HUES64 (cell line): ENCODE results near the gene TTC8.

Experiments
- H3K27ac ChIP-seq: 2 replicates; pipeline ENCODE4 v1.7.0; 2013; ENCODE audit warnings: low read depth, low read length, inconsistent platforms
- H3K27me3 ChIP-seq: 2 replicates; pipeline ENCODE4 v1.6.1; 2013; ENCODE audit warnings: mild to moderate bottlenecking, low read length; ENCODE audit not compliant: insufficient read depth
- H3K36me3 ChIP-seq: 2 replicates; pipeline ENCODE4 v1.6.1; 2013; ENCODE audit warnings: mild to moderate bottlenecking, low read length; ENCODE audit not compliant: insufficient read depth
- H3K4me1 ChIP-seq: 2 replicates; pipeline ENCODE4 v1.6.1; 2013; ENCODE audit warnings: mild to moderate bottlenecking, low read length, moderate library complexity; ENCODE audit not compliant: insufficient read depth
- H3K4me3 ChIP-seq: 2 replicates; pipeline ENCODE4 v1.5.1; 2013; ENCODE audit warnings: mild to moderate bottlenecking, low read length, moderate library complexity
- H3K9ac ChIP-seq: 2 replicates; pipeline ENCODE4 v1.6.1; 2013; ENCODE audit warnings: mild to moderate bottlenecking, low read depth, low read length
- H3K9me3 ChIP-seq: 2 replicates; pipeline ENCODE4 v1.6.1; 2013; ENCODE audit warnings: low read depth, low read length; ENCODE audit not compliant: insufficient read depth
- WGBS: fragments of 150-250, 120-280 bp; methylation state at CpG from one replicate; pipeline ENCODE4 v1.1.7; 2013; ENCODE audit warnings: missing lambda C conversion rate; 5-methylcytosine and 5-hydroxymethylcytosine counted together

Gene TTC8

DNA sequence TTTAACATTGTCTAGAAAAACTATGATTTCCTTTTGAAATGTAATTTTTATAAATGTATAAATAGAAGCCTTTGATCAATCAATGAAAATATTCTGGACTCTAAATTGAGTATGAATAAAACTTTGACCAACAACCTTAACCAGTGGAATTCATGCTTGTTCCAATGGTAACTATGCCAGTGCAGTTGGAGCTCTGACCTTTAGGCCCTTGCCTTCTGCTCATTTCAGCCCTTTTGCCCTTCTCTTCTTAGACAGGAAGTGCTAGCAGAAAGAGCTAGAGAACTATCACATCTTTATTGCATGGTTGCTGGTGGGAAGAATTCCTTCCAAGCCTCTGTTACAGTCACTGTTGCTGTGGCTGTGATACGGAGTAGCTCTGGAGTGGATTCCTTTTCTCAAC lies 39.7 kb downstream of the TTC8 start:
- Histone ChIP-seq H3K27me3 (no peaks in the 10 kb centered on the region), H3K9me3 (peaks cover under 1% of the 10 kb centered on the region; the same call in 1 of the 2 replicates), H3K4me3 (no peak overlapping the region), H3K9ac (no peak overlapping the region), H3K36me3 (peaks cover 15% of the 10 kb centered on the region), H3K27ac (no peak overlapping the region), H3K4me1 (no peaks in the 10 kb centered on the region)
- 100% methylated on average over 1 of the region's 1 CpG for WGBS

DNA sequence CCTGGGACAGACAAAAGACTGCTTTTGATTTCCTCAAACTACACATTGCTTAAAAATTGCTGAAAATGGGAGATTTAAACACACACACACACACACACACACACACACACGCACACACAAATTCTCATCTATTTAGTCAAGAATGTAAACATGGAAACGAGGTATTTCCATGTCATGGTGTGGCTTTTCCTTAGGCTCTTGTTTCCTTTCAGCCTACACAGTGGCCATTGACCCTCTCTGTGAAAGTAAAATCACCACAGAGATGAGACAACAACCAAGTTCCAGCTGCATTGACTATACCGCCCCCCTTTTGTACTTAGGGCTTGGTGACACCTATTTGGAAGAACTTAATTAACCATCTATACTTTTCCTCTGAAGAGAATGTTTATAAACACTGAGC lies 41.9 kb downstream of the TTC8 start:
- 86% methylated on average over 3 of the region's 3 CpGs for WGBS

DNA sequence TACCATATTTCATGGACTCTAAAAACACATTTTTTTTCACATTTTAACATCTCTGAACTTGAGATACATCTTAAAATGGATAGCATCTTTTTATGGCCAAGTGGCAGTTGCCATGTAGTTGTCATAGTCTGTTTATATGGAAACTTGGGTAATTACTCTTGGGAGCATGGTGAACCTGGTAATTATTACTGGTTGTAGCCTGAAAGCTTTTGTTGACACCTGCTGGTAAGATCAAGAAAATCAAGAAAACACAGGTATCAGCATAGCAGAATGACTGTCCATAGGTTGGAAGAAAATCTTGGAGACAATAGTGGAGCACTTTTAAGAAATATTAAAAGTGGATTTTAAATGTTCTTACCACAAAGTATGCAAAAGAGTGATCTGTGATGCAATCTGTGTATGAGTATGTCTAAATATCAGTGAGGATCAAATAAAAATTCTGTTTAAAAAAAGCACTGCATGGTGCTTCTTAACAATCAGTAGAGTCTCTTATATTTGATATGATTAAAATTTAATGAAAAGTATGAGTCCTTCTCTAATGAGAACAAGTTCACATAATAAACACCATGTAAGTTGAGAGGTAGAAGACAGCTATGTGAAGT lies 44.2 kb downstream of the TTC8 start:
- Histone ChIP-seq H3K27me3 (no peaks in the 10 kb centered on the region), H3K36me3 (peaks cover 17% of the 10 kb centered on the region), H3K9ac (no peak overlapping the region), H3K4me1 (no peaks in the 10 kb centered on the region), H3K9me3 (no peaks in the 10 kb centered on the region), H3K4me3 (no peak overlapping the region), H3K27ac (no peak overlapping the region)

More for the DNA sequence above, 41.9 kb downstream of the TTC8 start:
- Histone ChIP-seq H3K9me3 (no peaks in the 10 kb centered on the region), H3K4me1 (no peaks in the 10 kb centered on the region), H3K27ac (no peak overlapping the region), H3K9ac (no peak overlapping the region), H3K27me3 (no peaks in the 10 kb centered on the region), H3K36me3 (peaks cover 18% of the 10 kb centered on the region), H3K4me3 (no peak overlapping the region)

DNA sequence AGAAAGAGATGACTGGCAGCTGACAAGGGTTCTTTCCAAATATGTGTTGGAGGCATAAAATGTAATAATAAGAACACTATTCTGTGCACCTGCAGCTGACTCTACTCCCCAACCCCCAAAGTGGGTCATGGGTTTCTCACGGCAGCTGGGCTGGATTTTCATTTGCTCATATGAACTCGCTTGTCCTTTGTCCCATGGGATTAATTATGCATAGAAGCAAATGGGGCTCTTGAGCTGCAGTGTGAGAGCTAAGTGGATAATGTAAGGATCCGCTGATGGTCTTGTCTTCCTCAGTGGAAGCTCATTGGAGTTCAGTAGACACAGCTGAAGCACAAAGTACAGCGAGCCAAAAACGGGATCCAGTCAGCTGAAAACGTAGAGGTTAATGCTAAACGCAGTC lies 46.3 kb downstream of the TTC8 start:
- Histone ChIP-seq H3K9ac (no peak overlapping the region), H3K27me3 (no peaks in the 10 kb centered on the region), H3K27ac (no peak overlapping the region), H3K4me3 (no peak overlapping the region), H3K36me3 (peaks cover 22% of the 10 kb centered on the region), H3K9me3 (no peaks in the 10 kb centered on the region), H3K4me1 (no peaks in the 10 kb centered on the region)
- 93% methylated on average over 7 of the region's 7 CpGs for WGBS

DNA sequence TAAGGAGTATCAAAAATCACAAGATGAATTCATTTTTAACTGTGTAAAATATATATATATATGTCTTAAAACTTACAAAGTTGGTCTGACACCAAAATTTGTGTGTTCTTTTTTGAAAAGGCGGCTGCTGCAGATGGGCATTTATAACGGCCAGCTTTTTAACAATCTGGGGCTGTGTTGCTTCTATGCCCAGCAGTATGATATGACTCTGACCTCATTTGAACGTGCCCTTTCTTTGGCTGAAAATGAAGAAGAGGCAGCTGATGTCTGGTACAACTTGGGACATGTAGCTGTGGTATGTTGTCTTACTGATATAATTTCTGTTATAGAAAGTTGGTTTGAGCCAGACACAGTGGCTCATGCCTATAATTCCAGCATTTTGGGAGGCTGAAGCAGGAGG lies 47.0 kb downstream of the TTC8 start:
- Histone ChIP-seq H3K9me3 (no peaks in the 10 kb centered on the region), H3K4me3 (no peak overlapping the region), H3K36me3 (peaks cover 22% of the 10 kb centered on the region), H3K27me3 (no peaks in the 10 kb centered on the region), H3K4me1 (no peaks in the 10 kb centered on the region), H3K9ac (no peak overlapping the region), H3K27ac (no peak overlapping the region)
- WGBS = 91% methylated on average over 3 of the region's 3 CpGs

DNA sequence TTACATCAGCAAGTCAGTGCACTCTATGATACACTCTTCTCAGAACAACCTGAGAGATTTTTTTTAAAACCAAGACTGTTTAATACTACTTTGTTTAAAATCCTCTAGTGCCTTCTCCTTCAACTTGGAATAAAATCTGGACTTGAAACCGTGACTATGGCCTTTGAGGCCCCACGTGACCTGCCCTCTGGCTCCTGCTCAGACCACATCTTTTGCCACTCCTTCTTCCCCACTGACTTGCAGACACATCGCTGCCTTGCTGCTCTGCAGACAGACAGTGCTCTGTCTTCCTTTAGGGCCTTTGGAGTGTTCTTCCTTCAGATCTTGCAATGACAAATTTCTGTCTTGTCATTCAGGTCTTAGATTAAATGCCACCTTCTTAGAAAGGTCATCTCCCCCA lies 48.5 kb downstream of the TTC8 start:
- Histone ChIP-seq H3K4me1 (no peaks in the 10 kb centered on the region), H3K27me3 (no peaks in the 10 kb centered on the region), H3K4me3 (no peak overlapping the region), H3K9me3 (no peaks in the 10 kb centered on the region), H3K27ac (no peak overlapping the region), H3K9ac (no peak overlapping the region), H3K36me3 (peaks cover 29% of the 10 kb centered on the region)
- WGBS = 95% methylated on average over 3 of the region's 3 CpGs

DNA sequence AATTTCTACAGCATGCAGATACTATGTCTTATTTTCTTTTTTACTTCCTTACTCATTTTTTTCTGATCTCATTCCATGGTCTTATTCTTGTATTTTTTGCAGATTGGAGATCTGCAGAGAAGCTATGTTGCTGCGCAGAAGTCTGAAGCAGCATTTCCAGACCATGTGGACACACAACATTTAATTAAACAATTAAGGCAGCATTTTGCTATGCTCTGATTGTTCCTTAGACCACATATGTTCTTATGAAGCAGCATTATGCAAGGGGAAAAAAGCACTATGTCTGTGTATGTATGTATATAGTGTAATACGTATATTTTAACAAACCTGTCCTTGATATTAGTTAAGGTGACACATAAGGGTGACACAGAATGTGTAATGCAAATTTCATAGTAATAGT lies 52.7 kb downstream of the TTC8 start:
- 92% methylated on average over 1 of the region's 2 CpGs for WGBS
- Histone ChIP-seq H3K36me3 (peaks cover 22% of the 10 kb centered on the region), H3K9ac (no peak overlapping the region), H3K27ac (no peak overlapping the region), H3K27me3 (no peaks in the 10 kb centered on the region), H3K9me3 (no peaks in the 10 kb centered on the region), H3K4me1 (no peaks in the 10 kb centered on the region), H3K4me3 (no peak overlapping the region)

DNA sequence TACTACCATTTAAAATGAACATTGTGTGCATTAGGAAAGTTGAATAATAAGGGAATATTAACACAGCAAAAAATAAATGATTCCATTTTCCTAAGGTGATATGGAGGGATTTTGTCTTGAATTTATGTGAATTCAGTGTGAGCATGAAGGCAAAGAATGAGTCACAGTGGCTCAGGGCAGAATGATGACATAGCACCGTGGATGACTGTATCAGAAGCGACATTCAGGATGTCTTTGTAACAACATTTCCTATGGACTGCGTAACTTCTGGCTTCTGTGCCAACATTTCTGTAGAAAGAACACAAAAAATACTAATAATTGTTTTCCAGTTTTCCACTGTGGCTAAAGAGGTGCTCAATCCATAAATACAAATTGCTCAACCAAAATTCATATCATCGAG lies 54.6 kb downstream of the TTC8 start:
- Histone ChIP-seq H3K9ac (no peak overlapping the region), H3K4me3 (no peak overlapping the region), H3K4me1 (no peaks in the 10 kb centered on the region), H3K27me3 (no peaks in the 10 kb centered on the region), H3K36me3 (peaks cover 13% of the 10 kb centered on the region), H3K9me3 (no peaks in the 10 kb centered on the region), H3K27ac (no peak overlapping the region)
- 94% methylated on average over 4 of the region's 4 CpGs for WGBS

DNA sequence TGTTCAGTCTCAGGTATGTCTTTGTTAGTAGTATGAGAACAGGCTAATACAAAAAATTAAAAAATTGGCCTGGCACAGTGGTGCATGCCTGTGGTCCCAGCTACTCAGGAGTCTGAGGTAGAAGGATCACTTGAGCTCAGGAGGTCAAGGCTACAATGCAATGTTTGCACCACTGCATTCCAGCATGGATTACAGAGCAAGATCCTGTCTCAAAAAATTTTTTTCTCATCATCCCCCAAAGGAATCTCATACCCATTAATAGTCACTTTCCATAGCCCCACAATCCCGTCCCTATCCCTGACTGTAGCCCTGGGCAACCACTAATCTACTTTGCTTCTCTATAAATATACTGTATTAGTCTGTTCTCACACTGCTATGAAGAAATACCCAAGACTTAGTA lies 57.8 kb downstream of the TTC8 start:
- no peak overlapping the region for H3K27ac ChIP-seq
- H3K9me3 ChIP-seq = no peaks in the 10 kb centered on the region
- no peaks in the 10 kb centered on the region for H3K27me3 ChIP-seq
- H3K4me1 ChIP-seq = no peaks in the 10 kb centered on the region
- no peak overlapping the region for H3K9ac ChIP-seq
- peaks cover 9% of the 10 kb centered on the region for H3K36me3 ChIP-seq
- 95% methylated on average over 1 of the region's 1 CpG for WGBS
- no peak overlapping the region for H3K4me3 ChIP-seq

DNA sequence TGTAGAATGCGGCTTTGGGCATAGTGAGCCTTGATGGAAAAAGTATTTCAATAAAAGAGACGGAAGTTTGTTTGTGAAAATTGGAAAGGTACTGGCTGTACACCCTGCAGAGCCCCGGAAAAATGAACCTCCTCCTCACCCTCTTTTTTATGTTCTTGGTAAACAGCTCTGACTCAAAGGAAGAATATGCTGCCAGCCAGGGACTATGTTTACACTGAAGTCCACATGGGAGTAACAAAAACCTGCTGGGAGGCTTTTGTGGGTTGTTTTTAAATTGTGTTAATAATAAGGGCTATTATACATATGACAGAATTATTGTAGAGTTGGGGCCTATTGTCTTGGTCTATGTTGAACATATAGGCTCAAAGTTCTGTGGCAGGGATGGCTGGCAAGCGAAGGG lies 70.7 kb downstream of the TTC8 start:
- Histone ChIP-seq H3K9me3 (peaks cover 4% of the 10 kb centered on the region; the same call in 1 of the 2 replicates), H3K4me3 (no peak overlapping the region), H3K36me3 (no peaks in the 10 kb centered on the region), H3K4me1 (no peaks in the 10 kb centered on the region), H3K9ac (no peak overlapping the region), H3K27me3 (no peaks in the 10 kb centered on the region), H3K27ac (no peak overlapping the region)
- 100% methylated on average over 4 of the region's 4 CpGs for WGBS

DNA sequence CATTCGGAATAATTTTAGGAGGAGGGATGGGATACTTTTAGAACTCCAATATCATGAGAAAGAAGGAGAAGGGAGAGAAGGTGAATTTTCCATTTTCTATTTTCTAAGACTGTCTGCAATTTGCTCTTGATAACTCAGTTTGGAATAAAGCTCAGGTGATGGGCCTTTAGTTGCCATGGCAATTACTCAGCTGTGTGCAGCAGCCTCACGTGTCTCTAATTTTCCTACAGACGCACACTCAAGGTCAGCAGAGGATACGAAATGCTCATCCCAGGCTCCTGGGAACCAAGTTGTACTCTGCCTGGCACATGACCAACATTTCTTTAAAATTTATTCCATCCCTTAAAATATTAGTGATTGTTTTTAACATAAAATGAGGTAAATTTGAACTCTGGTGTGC lies 76.7 kb downstream of the TTC8 start:
- WGBS = 93% methylated on average over 4 of the region's 4 CpGs
- no peaks in the 10 kb centered on the region for H3K36me3 ChIP-seq
- peaks cover 4% of the 10 kb centered on the region; the same call in 1 of the 2 replicates for H3K9me3 ChIP-seq
- H3K9ac ChIP-seq = no peak overlapping the region
- no peaks in the 10 kb centered on the region for H3K4me1 ChIP-seq
- H3K27ac ChIP-seq = no peak overlapping the region
- no peaks in the 10 kb centered on the region for H3K27me3 ChIP-seq
- no peak overlapping the region for H3K4me3 ChIP-seq

DNA sequence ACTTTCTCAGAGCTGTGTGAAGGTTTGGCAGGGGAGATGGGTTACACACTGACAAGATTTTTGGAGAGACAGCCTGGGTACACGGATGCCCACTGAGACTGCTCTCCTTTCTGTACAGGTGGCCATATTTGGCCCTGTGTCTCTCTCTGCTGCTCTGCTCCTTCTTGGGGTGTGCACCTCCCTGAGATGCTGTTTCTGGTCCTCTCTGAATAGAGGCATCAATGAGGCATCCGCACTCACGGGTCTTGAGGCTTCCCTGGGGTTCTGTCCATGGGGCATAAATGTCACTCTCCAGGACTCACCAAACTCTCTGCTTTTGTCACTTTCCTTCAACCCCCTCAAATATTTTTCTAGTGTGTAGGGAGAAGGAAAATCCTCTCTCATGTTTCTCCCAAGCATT lies 77.5 kb downstream of the TTC8 start:
- Histone ChIP-seq H3K4me1 (no peaks in the 10 kb centered on the region), H3K27me3 (no peaks in the 10 kb centered on the region), H3K9me3 (peaks cover 4% of the 10 kb centered on the region; the same call in 1 of the 2 replicates), H3K4me3 (no peak overlapping the region), H3K9ac (no peak overlapping the region), H3K36me3 (no peaks in the 10 kb centered on the region), H3K27ac (no peak overlapping the region)
- WGBS = 82% methylated on average over 3 of the region's 3 CpGs
